NCI-H510A treated with DMSO at 0.1 percent for 48 hours (cell line): ENCODE measurements around the gene PDCD7.
"Not testable (repeated sequence)": the region's sequence is repeated elsewhere in the genome, so short reads cannot be mapped to it uniquely, and the experiment has no call there.

Experiments used
- DNase-seq: peaks from one replicate; lab custom pipeline; 2025; lab: John Stamatoyannopoulos, UW

PDCD7 gene

GRCh38 chr15:65133548-65134200 is at the start of gene PDCD7:
Gene PDCD7, minus strand, starts transcription at chr15:65133808. Its CDS starts 27 bp downstream, at chr15:65133781.
- peak; percentile 83 for DNase-seq

DNA sequence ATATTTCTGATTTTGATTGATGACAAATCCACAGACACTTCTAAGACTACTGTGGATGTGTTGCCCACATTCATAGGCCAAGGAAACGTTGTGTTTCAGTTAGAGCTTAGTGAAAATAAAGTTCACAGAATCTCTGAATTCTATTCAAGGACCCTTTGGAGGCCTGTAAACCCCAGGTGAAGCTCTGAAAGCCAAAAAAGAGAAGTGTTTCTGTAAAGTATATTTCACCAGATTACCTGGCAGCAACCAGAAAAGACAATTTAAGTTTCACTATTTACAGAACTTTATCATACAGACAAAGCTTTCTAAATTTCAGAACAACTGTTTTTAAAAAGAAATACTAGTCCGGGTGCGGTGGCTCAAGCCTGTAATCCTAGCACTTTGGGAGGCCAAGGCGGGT is 48.9 kb upstream of the PDCD7 start:
- DNase-seq, result no peak

DNA sequence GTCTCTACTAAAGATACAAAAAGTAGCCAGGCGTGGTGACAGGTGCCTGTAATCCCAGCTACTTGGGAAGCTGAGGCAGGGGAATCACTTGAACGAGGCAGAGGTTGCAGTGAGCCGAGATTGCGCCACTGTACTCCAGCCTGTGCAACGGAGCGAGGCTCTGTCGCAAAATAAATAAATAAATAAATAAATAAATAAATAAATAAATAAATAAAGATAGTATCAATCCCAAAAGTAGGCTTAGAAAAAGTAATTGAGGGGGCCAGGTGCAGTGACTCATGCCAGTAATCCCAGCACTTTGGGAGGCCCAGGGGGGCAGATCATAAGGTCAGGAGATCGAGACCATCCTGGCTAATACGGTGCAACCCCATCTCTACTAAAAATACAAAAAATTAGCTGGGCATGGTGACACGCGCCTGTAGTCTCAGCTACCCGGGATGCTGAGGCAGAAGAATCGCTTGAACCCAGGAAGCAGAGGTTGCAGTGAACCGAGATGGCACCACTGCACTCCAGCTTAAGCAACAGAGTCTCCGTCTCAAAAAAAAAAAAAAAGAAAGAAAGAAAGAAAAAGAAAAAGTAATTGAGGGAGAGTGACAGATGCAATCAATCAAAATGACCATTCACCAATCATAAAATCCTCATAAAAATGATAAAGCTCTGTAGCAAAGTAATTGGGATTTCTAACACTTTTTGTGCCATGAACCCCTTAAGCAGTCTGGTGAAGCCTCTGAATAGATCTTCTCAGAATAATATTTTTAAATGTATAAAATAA is 48.2 kb upstream of the PDCD7 start:
- not testable (repeated sequence) for DNase-seq

DNA sequence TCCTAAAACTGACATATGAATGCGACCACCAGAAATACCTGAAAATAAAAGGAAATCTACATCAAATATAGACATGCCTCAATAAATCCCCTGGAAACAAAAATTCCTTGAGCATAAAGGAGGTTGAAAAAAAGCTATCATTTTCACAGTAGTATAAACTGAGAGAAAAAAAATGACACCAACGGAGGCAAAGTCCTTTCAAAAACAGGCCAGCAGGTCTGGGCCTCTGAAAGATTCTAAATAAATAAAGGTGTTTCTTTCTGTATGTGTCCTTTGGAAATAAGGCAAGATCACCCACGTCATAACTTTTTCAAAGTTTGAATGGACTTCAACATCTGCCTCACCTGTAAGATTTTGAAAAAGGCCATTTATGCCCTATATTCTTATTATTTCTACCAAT is 46.6 kb upstream of the PDCD7 start:
- DNase-seq, result no peak

DNA sequence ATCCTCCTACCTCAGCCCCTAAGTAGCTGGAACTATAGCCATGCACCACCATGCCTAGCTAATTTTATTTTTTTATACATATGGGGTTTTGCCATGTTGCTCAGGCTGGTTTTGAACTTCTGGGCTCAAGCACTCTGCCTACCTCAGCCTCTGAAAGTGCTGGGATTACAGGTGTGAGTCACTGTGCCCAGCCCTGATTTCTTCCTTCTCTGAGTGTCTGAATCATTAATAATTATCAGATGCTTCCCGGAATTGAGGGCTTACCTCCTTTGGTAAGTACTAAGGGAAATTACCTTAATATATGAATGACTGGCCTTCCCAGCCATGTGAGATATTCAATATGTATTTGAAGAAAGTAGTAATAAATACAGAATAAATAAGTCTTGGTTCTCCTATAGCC is 44.3 kb upstream of the PDCD7 start:
- DNase-seq, result no peak

- no peak for DNase-seq
Observed at GRCh38 chr15:65176056-65176455, 42.4 kb upstream of the PDCD7 start.

GRCh38 chr15:65175511-65175910 is 41.9 kb upstream of the PDCD7 start:
- no peak for DNase-seq

- no peak for DNase-seq
Observed at GRCh38 chr15:65174509-65174908, 40.9 kb upstream of the PDCD7 start.

DNA sequence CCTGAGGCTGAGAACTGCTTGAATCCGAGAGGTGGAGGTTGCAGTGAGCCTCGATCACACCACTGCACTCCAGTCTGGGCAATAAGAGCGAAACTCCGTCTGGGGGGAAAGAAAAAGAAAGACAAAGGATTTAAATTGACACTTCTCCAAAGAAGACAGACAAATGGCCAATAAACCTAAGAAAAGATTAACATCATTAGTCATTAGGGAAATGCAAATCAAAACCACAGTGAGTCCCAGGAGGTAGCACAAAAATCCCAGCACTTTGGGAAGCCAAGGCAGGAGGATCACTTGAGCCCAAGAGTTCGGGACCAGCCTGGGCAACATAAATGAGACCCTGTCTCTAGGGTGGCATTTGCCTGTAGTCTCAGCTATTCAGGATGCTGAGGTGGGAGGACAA is 38.9 kb upstream of the PDCD7 start:
- no peak for DNase-seq

GRCh38 chr15:65171428-65171827 is 37.8 kb upstream of the PDCD7 start:
- no peak for DNase-seq

- DNase-seq, result no peak
Observed at GRCh38 chr15:65165875-65166274, 32.3 kb upstream of the PDCD7 start.

- no peak for DNase-seq
Observed at GRCh38 chr15:65164139-65164538, 30.5 kb upstream of the PDCD7 start.

GRCh38 chr15:65163041-65163440 is 29.4 kb upstream of the PDCD7 start:
- DNase-seq, result no peak

- DNase-seq, result no peak
Observed at GRCh38 chr15:65156692-65157091, 23.1 kb upstream of the PDCD7 start.

DNA sequence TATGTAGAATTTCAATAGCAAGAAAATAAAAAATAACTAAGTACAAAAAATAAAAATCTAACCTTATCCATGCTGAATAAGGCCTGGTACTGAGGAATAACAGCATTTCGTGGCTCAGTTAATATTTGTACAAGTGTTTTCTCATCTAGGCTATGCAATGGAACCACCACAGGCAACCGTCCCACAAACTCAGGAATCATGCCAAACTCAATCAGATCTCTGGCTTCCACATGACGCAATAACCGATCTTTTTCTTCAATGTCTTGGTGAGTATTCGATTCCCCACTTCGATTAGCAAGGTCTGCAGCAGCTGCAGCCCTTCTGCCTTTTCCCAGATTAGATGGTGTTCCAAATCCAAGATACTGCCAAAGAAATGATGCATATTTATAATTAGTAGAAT is 21.1 kb upstream of the PDCD7 start:
- DNase-seq, result no peak

GRCh38 chr15:65147902-65148301 is 14.3 kb upstream of the PDCD7 start:
- DNase-seq, result no peak

- DNase-seq, result no peak
Observed at GRCh38 chr15:65146438-65146837, 12.8 kb upstream of the PDCD7 start.

GRCh38 chr15:65138631-65139030 is 5.0 kb upstream of the PDCD7 start:
- not testable (repeated sequence) for DNase-seq

GRCh38 chr15:65137893-65138292 is 4.3 kb upstream of the PDCD7 start:
- not testable (repeated sequence) for DNase-seq

DNA sequence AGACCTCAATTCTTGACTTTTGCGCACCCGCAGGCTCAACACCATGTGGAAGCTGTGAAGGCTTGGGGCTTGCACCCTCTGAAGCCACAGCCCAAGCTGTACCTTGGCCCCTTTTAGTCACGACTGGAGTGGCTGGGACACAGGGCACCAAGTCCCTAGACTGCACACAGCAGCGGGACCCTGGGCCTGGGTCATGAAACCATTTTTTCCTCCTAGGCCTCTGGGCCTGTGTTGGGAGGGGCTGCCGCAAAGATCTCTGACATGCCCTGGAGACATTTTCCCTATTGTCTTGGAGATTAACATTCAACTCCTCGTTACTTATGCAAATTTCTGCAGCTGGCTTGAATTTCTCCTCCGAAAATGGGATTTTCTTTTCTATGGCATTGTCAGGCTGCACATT is 3.5 kb upstream of the PDCD7 start:
- DNase-seq, result not testable (repeated sequence)

GRCh38 chr15:65134538-65134937 is 930 bp upstream of the PDCD7 start:
- DNase-seq, result no peak

DNA sequence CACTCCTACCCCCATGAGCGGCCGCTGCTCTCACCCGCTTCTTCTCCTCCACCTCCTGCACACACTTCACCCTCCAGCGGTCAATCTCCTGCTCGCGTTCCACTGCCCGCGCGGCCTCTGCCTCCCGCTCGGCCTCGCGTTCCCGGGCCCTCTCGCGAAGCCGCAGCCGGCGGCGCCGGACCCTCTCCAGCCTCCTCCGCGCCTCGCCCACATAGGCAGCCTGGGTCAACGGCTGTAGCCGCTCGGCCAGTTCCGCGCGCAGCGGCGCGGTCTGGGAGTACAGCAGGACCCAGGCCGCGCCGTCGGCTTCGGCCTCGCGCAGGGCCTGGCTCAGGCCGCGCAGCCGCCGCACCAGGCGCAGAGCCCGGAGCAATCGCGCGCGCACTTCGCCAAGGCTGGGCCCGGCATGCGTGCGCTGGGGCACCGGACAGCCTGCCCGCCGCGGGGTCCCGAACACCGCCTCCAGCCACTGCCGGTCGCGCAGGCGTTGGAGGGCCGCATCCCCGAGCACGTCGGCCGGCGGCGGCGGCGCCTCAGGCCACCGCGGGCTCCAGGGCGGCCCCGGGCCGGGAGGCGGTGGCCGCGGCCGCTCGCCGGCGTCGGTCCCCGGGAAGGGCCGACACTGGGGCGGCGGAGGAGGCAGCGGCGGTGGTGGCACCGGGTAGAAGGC is 595 bp downstream of the PDCD7 start:
- no peak for DNase-seq

GRCh38 chr15:65130941-65131340 is 2.7 kb downstream of the PDCD7 start:
- no peak for DNase-seq
